HG03520 (cell line): ENCODE results near the gene MND1.
"Not testable (repeated sequence)": the region's sequence is repeated elsewhere in the genome, so short reads cannot be mapped to it uniquely, and the experiment has no call there.

Experiments used
- ATAC-seq: cut with Tn5 transposase; IDR thresholded peaks from one replicate; pipeline ENCODE4 v1.9.1; 2021; ENCODE audit warnings: mild to moderate bottlenecking, moderate library complexity; ENCODE audit not compliant: unreplicated experiment

Gene MND1

GRCh38 chr4:153401501-153401900 is 57.0 kb downstream of the MND1 start:
- ATAC-seq = no peak

- ATAC-seq = no peak
Observed at GRCh38 chr4:153402366-153402765, 57.9 kb downstream of the MND1 start.

- no peak for ATAC-seq
Observed at GRCh38 chr4:153403726-153404125, 59.2 kb downstream of the MND1 start.

- ATAC-seq = no peak
Observed at GRCh38 chr4:153407906-153408305, 63.4 kb downstream of the MND1 start.

GRCh38 chr4:153408932-153409331 is 64.4 kb downstream of the MND1 start:
- no peak for ATAC-seq

- ATAC-seq = no peak
Observed at GRCh38 chr4:153409412-153409811, 64.9 kb downstream of the MND1 start.

GRCh38 chr4:153409924-153410501 is 65.5 kb downstream of the MND1 start:
- no peak for ATAC-seq

- no peak for ATAC-seq
Observed at GRCh38 chr4:153413842-153414241, 69.4 kb downstream of the MND1 start.

- not testable (repeated sequence) for ATAC-seq
Observed at GRCh38 chr4:153416456-153416855, 72.0 kb downstream of the MND1 start.

GRCh38 chr4:153418121-153418520 is 73.6 kb downstream of the MND1 start:
- ATAC-seq = no peak

- no peak for ATAC-seq
Observed at GRCh38 chr4:153418558-153418957, 74.1 kb downstream of the MND1 start.

GRCh38 chr4:153419029-153419428 is 74.5 kb downstream of the MND1 start:
- ATAC-seq = no peak

- ATAC-seq = no peak
Observed at GRCh38 chr4:153419673-153420278, 75.3 kb downstream of the MND1 start.

- ATAC-seq = no peak
Observed at GRCh38 chr4:153420361-153420760, 75.9 kb downstream of the MND1 start.

GRCh38 chr4:153421941-153422340 is 77.5 kb downstream of the MND1 start:
- peak; percentile 64 for ATAC-seq

- ATAC-seq = no peak
Observed at GRCh38 chr4:153426207-153426885, 81.9 kb downstream of the MND1 start.

GRCh38 chr4:153427363-153428071 is 83.0 kb downstream of the MND1 start:
- no peak for ATAC-seq

GRCh38 chr4:153428941-153429475 is 84.5 kb downstream of the MND1 start:
- no peak for ATAC-seq

GRCh38 chr4:153432965-153433753 is 88.7 kb downstream of the MND1 start:
- ATAC-seq = peak; percentile 92

GRCh38 chr4:153433754-153434105 is 89.2 kb downstream of the MND1 start:
- ATAC-seq = no peak

- ATAC-seq = no peak
Observed at GRCh38 chr4:153434190-153434589, 89.7 kb downstream of the MND1 start.
